ENCODE results near the gene PEG3. TPM values are rescaled to one million over a fixed set of nuclear protein-coding genes. Genes with fewer than 3 reads are reported as not detected.

Gene PEG3
- total and polyA plus RNA-seq, 2 of the 8 experiments (the other 6 are each of a cell fraction or from before 2014, with no cell fraction given) = not detected

DNA sequence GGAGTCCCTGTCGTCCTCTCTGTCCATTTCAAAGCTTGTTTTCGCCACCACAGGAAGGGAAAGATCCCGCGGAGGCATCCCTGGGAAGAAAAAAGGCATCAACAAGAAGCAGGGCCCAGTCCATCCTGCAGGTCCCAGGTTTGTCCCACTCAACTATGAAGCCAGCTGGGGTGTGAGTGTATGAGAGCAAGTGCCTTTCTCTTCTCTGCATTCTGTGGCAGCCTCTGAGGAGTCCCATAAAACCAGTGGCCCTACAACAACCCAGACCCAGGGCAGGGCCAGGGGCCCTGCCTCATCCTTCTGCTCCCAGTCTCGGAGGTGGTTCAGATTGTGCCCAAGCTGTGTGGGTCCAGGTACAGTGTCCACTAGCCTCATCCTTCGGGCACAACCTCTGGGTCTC, 18.9 kb downstream of the PEG3 start (continued):
- TF ChIP-seq, protein P1, sequence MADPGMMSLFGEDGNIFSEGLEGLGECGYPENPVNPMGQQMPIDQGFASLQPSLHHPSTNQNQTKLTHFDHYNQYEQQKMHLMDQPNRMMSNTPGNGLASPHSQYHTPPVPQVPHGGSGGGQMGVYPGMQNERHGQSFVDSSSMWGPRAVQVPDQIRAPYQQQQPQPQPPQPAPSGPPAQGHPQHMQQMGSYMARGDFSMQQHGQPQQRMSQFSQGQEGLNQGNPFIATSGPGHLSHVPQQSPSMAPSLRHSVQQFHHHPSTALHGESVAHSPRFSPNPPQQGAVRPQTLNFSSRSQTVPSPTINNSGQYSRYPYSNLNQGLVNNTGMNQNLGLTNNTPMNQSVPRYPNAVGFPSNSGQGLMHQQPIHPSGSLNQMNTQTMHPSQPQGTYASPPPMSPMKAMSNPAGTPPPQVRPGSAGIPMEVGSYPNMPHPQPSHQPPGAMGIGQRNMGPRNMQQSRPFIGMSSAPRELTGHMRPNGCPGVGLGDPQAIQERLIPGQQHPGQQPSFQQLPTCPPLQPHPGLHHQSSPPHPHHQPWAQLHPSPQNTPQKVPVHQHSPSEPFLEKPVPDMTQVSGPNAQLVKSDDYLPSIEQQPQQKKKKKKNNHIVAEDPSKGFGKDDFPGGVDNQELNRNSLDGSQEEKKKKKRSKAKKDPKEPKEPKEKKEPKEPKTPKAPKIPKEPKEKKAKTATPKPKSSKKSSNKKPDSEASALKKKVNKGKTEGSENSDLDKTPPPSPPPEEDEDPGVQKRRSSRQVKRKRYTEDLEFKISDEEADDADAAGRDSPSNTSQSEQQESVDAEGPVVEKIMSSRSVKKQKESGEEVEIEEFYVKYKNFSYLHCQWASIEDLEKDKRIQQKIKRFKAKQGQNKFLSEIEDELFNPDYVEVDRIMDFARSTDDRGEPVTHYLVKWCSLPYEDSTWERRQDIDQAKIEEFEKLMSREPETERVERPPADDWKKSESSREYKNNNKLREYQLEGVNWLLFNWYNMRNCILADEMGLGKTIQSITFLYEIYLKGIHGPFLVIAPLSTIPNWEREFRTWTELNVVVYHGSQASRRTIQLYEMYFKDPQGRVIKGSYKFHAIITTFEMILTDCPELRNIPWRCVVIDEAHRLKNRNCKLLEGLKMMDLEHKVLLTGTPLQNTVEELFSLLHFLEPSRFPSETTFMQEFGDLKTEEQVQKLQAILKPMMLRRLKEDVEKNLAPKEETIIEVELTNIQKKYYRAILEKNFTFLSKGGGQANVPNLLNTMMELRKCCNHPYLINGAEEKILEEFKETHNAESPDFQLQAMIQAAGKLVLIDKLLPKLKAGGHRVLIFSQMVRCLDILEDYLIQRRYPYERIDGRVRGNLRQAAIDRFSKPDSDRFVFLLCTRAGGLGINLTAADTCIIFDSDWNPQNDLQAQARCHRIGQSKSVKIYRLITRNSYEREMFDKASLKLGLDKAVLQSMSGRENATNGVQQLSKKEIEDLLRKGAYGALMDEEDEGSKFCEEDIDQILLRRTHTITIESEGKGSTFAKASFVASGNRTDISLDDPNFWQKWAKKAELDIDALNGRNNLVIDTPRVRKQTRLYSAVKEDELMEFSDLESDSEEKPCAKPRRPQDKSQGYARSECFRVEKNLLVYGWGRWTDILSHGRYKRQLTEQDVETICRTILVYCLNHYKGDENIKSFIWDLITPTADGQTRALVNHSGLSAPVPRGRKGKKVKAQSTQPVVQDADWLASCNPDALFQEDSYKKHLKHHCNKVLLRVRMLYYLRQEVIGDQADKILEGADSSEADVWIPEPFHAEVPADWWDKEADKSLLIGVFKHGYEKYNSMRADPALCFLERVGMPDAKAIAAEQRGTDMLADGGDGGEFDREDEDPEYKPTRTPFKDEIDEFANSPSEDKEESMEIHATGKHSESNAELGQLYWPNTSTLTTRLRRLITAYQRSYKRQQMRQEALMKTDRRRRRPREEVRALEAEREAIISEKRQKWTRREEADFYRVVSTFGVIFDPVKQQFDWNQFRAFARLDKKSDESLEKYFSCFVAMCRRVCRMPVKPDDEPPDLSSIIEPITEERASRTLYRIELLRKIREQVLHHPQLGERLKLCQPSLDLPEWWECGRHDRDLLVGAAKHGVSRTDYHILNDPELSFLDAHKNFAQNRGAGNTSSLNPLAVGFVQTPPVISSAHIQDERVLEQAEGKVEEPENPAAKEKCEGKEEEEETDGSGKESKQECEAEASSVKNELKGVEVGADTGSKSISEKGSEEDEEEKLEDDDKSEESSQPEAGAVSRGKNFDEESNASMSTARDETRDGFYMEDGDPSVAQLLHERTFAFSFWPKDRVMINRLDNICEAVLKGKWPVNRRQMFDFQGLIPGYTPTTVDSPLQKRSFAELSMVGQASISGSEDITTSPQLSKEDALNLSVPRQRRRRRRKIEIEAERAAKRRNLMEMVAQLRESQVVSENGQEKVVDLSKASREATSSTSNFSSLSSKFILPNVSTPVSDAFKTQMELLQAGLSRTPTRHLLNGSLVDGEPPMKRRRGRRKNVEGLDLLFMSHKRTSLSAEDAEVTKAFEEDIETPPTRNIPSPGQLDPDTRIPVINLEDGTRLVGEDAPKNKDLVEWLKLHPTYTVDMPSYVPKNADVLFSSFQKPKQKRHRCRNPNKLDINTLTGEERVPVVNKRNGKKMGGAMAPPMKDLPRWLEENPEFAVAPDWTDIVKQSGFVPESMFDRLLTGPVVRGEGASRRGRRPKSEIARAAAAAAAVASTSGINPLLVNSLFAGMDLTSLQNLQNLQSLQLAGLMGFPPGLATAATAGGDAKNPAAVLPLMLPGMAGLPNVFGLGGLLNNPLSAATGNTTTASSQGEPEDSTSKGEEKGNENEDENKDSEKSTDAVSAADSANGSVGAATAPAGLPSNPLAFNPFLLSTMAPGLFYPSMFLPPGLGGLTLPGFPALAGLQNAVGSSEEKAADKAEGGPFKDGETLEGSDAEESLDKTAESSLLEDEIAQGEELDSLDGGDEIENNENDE (IDR thresholded peaks at IDR 0.05; ENCODE audit: insufficient replicate concordance, low read length) = no peak
- TF ChIP-seq SP1 (IDR thresholded peaks at IDR 0.05; ENCODE audit: low read depth, low read length) (no peak), RNF2 (IDR thresholded peaks at IDR 0.05; ENCODE audit: borderline replicate concordance, low read depth, low read length, missing control alignments, poor library complexity, severe bottlenecking) (no peak)
